Measurements from ENCODE around the gene FGF18. TPM values are rescaled to one million over a fixed set of nuclear protein-coding genes. Genes with fewer than 3 reads are reported as not detected.

The FGF18 gene
- total RNA-seq, 1 donor from 2014 or later: 30.4 TPM

DNA sequence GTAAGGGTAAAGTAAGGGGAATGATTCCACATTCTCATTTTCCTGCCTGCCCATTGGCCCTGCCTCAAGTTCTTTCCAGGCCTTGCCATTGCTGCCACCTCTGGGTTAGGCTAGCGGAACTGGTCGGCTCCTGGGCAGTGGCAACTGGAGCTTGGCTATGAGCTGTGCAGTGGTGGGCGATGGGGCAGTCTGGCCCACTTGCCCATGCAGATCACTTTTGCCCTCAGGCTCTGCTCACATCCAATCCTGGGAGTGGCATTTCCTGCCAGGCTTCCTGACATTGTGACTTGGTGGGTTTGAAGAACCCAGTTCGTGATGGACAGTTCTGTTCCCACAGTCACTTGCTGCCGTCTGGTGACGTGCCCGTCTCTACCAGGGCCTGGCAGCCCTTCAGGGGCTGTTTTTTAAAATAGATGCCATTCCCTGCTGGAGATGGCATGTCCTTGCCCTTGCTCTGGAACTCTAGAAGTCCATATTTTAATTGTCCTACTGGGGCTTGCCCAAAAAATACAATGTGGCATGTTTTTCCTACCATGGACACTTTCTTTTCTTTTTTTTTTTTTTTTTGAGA lies 86.1 kb downstream of the FGF18 start:
- TF ChIP-seq, protein P1, sequence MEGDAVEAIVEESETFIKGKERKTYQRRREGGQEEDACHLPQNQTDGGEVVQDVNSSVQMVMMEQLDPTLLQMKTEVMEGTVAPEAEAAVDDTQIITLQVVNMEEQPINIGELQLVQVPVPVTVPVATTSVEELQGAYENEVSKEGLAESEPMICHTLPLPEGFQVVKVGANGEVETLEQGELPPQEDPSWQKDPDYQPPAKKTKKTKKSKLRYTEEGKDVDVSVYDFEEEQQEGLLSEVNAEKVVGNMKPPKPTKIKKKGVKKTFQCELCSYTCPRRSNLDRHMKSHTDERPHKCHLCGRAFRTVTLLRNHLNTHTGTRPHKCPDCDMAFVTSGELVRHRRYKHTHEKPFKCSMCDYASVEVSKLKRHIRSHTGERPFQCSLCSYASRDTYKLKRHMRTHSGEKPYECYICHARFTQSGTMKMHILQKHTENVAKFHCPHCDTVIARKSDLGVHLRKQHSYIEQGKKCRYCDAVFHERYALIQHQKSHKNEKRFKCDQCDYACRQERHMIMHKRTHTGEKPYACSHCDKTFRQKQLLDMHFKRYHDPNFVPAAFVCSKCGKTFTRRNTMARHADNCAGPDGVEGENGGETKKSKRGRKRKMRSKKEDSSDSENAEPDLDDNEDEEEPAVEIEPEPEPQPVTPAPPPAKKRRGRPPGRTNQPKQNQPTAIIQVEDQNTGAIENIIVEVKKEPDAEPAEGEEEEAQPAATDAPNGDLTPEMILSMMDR (IDR thresholded peaks at IDR 0.05; ENCODE audit: borderline replicate concordance): no peak
- peaks cover 7% of the 10 kb centered on the region for H3K4me1 ChIP-seq
- no peaks in the 10 kb centered on the region for H3K27me3 ChIP-seq (ENCODE audit: low read depth)
- no peaks in the 10 kb centered on the region for H3K36me3 ChIP-seq
- no peaks in the 10 kb centered on the region for H3K9me3 ChIP-seq (replicated peaks)
- no peak for DNase-seq
- H3K27ac ChIP-seq (replicated peaks): no peak overlapping the region
- intact Hi-C loops (cut with micrococcal nuclease): no loop called here
- H3K4me3 ChIP-seq: no peak overlapping the region

DNA sequence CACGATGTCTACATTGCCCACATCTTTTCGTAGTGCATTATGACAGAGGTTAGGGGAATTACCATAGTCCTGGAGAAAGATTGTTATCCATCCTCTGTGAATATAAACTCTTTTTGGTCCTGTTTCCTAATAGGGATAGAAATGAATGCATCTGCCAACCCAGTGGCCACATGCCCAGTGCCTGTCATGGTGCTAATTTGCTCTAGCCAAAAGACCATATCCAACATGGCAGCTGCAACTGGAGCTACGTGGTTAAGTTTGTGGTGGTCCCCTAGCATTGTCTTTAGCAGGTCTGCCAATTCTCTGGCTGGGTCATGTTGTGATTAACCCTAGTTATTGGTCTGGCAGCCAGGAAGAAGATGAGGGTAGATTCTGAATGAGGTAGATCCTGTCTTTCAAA lies 87.5 kb downstream of the FGF18 start:
- Histone ChIP-seq H3K9me3 (replicated peaks) (no peaks in the 10 kb centered on the region), H3K4me3 (no peak overlapping the region), H3K4me1 (peaks cover 7% of the 10 kb centered on the region), H3K36me3 (no peaks in the 10 kb centered on the region), H3K27me3 (ENCODE audit: low read depth) (no peaks in the 10 kb centered on the region), H3K27ac (replicated peaks) (no peak overlapping the region)
- no peak for DNase-seq
- TF ChIP-seq, protein P1 (IDR thresholded peaks at IDR 0.05; ENCODE audit: borderline replicate concordance): no peak
- intact Hi-C loops (cut with micrococcal nuclease): no loop called here

Small RNAs within 50 kb of the gene (microRNA-seq; reads per million reads assigned to microRNA genes)
- not detected for gene MIR3912

Other genes with a start within 250 kb of the FGF18 start
- not detected for gene TLX3, start 110.4 kb upstream of the FGF18 start, total RNA-seq
- 389 TPM for gene NPM1, start 31.8 kb upstream of the FGF18 start, total RNA-seq

All from left ventricle myocardium inferior (tissue), 1 donor.